SK-N-SH (cell line): ENCODE data around the gene SLC66A1. TPM values are rescaled to one million over a fixed set of nuclear protein-coding genes. Genes with fewer than 3 reads are reported as not detected.

Source experiments
- CTCF ChIA-PET: fragments of 300-600, 350-600 bp; formaldehyde crosslinking; extraction: SDS; loops from one replicate; lab custom pipeline; 2021; lab: Yijun Ruan, JAX
- POLR2A ChIA-PET: fragments of 350-600 bp; sonication (Branson Sonifier 250); formaldehyde crosslinking; extraction: SDS; loops from one replicate; lab custom pipeline; 2020; ENCODE audit warnings: antibody characterized with exemption, inconsistent platforms; lab: Yijun Ruan, JAX
- DNase-seq: peaks from one replicate; pipeline ENCODE4 v3.0.0; 2012
- H2AFZ ChIP-seq: fragments of 200-600 bp; sonication (generic); 2 replicates; pipeline ENCODE4 v1.8.1; 2016; ENCODE audit warnings: antibody characterized with exemption, mild to moderate bottlenecking, low read depth
- H3F3A ChIP-seq: fragments of 200-600 bp; sonication (generic); replicated peaks from 2 replicates; pipeline ENCODE3; 2016; ENCODE audit warnings: antibody characterized with exemption, mild to moderate bottlenecking; ENCODE audit not compliant: insufficient read depth
- H3K27ac ChIP-seq, 2 experiments: fragments of 200-500 bp in 1 of 2; fragments of 200-600 bp in 1 of 2; sonication (Bioruptor generic) in 1 of 2; sonication (generic), shearing (Covaris generic) in 1 of 2; 2 replicates each; pipeline versions ENCODE4 v1.5.1 to v1.6.1; 2014 to 2016; ENCODE audit warnings: low read depth in 2 of 2, inconsistent platforms in 1 of 2, low read length in 1 of 2, mild to moderate bottlenecking in 1 of 2, mixed read lengths in 1 of 2
- H3K27me3 ChIP-seq: fragments of 200-600 bp; sonication (generic), shearing (Covaris generic); 2 replicates; pipeline ENCODE4 v1.6.1; 2016; ENCODE audit warnings: mixed run types; ENCODE audit not compliant: insufficient read depth
- H3K36me3 ChIP-seq, 2 experiments: fragments of 200-500 bp in 1 of 2; fragments of 200-600 bp in 1 of 2; sonication (Bioruptor generic) in 1 of 2; sonication (generic) in 1 of 2; replicated peaks in 1 of 2; 2 replicates each; pipeline versions ENCODE3 to v1.5.1; 2014 to 2016; ENCODE audit warnings: low read length in 1 of 2, mild to moderate bottlenecking in 1 of 2; ENCODE audit not compliant: insufficient read depth in 2 of 2, control insufficient read depth in 1 of 2
- H3K4me1 ChIP-seq, 2 experiments: fragments of 200-500 bp in 1 of 2; fragments of 200-600 bp in 1 of 2; sonication (Bioruptor generic) in 1 of 2; sonication (generic), shearing (Covaris generic) in 1 of 2; 2 replicates each; pipeline versions ENCODE4 v1.5.1 to v1.6.1; 2014 to 2016; ENCODE audit warnings: low read depth in 1 of 2, low read length in 1 of 2, mixed run types in 1 of 2; ENCODE audit not compliant: insufficient read depth in 2 of 2, control insufficient read depth in 1 of 2
- H3K4me2 ChIP-seq: fragments of 200-600 bp; sonication (generic), shearing (Covaris generic); 2 replicates; pipeline ENCODE4 v1.6.1; 2017; ENCODE audit warnings: mixed run types
- H3K4me3 ChIP-seq, 2 experiments: fragments of 200-500 bp in 1 of 2; fragments of 200-600 bp in 1 of 2; sonication (Bioruptor generic) in 1 of 2; sonication (generic), shearing (Covaris generic) in 1 of 2; 2 replicates each; pipeline versions ENCODE4 v1.5.1 to v1.8.1; 2014 to 2016; ENCODE audit warnings: low read depth in 2 of 2, inconsistent platforms in 1 of 2, low read length in 1 of 2, mild to moderate bottlenecking in 1 of 2, mixed read lengths in 1 of 2, moderate library complexity in 1 of 2
- H3K79me2 ChIP-seq: fragments of 200-600 bp; sonication (generic); 2 replicates; pipeline ENCODE4 v1.8.1; 2017; ENCODE audit warnings: mild to moderate bottlenecking; ENCODE audit not compliant: insufficient read depth
- H3K9ac ChIP-seq: fragments of 200-600 bp; sonication (generic); 2 replicates; pipeline ENCODE4 v1.6.1; 2017; ENCODE audit warnings: mixed run types
- H3K9me2 ChIP-seq: fragments of 200-600 bp; sonication (generic); 2 replicates; pipeline ENCODE4 v1.6.1; 2017; ENCODE audit warnings: mixed run types
- H3K9me3 ChIP-seq: fragments of 200-600 bp; sonication (generic); 2 replicates; pipeline ENCODE4 v1.6.1; 2017; ENCODE audit warnings: mixed run types, mild to moderate bottlenecking, moderate library complexity
- H4K20me1 ChIP-seq: fragments of 200-600 bp; sonication (generic); 2 replicates; pipeline ENCODE4 v1.6.1; 2017; ENCODE audit warnings: mild to moderate bottlenecking, mixed run types; ENCODE audit not compliant: insufficient read depth
- CHD2 ChIP-seq: fragments of 150-350 bp; IDR thresholded peaks from 2 replicates; pipeline ENCODE4 v1.6.1; 2018; ENCODE audit warnings: low read length; ENCODE audit not compliant: partially characterized antibody
- CTCF ChIP-seq: fragments of 200-600 bp; sonication (generic); IDR thresholded peaks from 2 replicates; pipeline ENCODE4 v1.6.1; 2017; ENCODE audit warnings: antibody characterized with exemption, mild to moderate bottlenecking, moderate library complexity
- FOXJ3 ChIP-seq: sonication (generic); formaldehyde crosslinking; IDR thresholded peaks from 2 replicates; pipeline ENCODE4 v1.5.1; 2020; ENCODE audit warnings: mild to moderate bottlenecking, missing genetic modification reagents
- FOXM1 ChIP-seq: IDR thresholded peaks from 2 replicates; pipeline ENCODE4 v1.4.0; 2012; ENCODE audit warnings: low read depth, mild to moderate bottlenecking
- GABPA ChIP-seq: IDR thresholded peaks from 2 replicates; pipeline ENCODE4 v1.4.0; 2012; ENCODE audit warnings: low read depth, mild to moderate bottlenecking
- GATA2 ChIP-seq: sonication (generic); formaldehyde crosslinking; IDR thresholded peaks from 2 replicates; pipeline ENCODE4 v1.5.0; 2020; ENCODE audit warnings: mild to moderate bottlenecking, missing genetic modification reagents
- JUND ChIP-seq: IDR thresholded peaks from 2 replicates; pipeline ENCODE4 v1.4.0; 2012
- NFIC ChIP-seq: IDR thresholded peaks from 2 replicates; pipeline ENCODE4 v1.4.0; 2012; ENCODE audit warnings: borderline replicate concordance
- PBX3 ChIP-seq: IDR thresholded peaks from 2 replicates; pipeline ENCODE4; 2012
- RAD21 ChIP-seq: IDR thresholded peaks from 2 replicates; pipeline ENCODE4 v1.6.1; 2012; ENCODE audit warnings: mild to moderate bottlenecking, low read length
- REST ChIP-seq: IDR thresholded peaks from 2 replicates; pipeline ENCODE4 v1.6.1; 2012; ENCODE audit warnings: mild to moderate bottlenecking, low read depth, low read length, moderate library complexity
- RFX5 ChIP-seq: IDR thresholded peaks from 2 replicates; pipeline ENCODE4 v1.6.1; 2012; ENCODE audit warnings: mild to moderate bottlenecking, improper control_type of control experiment, low read length
- RXRA ChIP-seq: IDR thresholded peaks from 2 replicates; pipeline ENCODE4 v1.4.0; 2012; ENCODE audit warnings: low read depth, mild to moderate bottlenecking, borderline replicate concordance
- SIN3A ChIP-seq: IDR thresholded peaks from 2 replicates; pipeline ENCODE4 v1.6.1; 2012; ENCODE audit warnings: low read depth, mild to moderate bottlenecking, low read length, moderate library complexity, borderline replicate concordance
- USF1 ChIP-seq: IDR thresholded peaks from 2 replicates; pipeline ENCODE4 v1.4.0; 2012; ENCODE audit warnings: low read depth, borderline replicate concordance
- USF2 ChIP-seq: fragments of 150-350 bp; IDR thresholded peaks from 2 replicates; pipeline ENCODE4 v1.6.1; 2017; ENCODE audit warnings: antibody characterized with exemption, low read length, low read depth, borderline replicate concordance
- WGBS: methylation state at CpG from one replicate; pipeline ENCODE4 v1.1.6; 2017; ENCODE audit warnings: low lambda C conversion rate; 5-methylcytosine and 5-hydroxymethylcytosine counted together
- polyA plus RNA-seq, 3 experiments: library from polyadenylated mRNA; depleted of rRNA; stranded (reverse); fragments of >200 nt; gene quantifications; 2 replicates each; pipeline ENCODE4 v1.2.3, GENCODE V29; 2012

Gene SLC66A1
- polyA plus RNA-seq, 1 of the 3 experiments (the other 2 are of a cell fraction) = 16.9 TPM

GRCh38 chr1:19363536-19364152 lies 51.5 kb downstream of the SLC66A1 start:
- no peak for DNase-seq
- H3K79me2 ChIP-seq = peaks cover 64% of the 10 kb centered on the region; the same call in 1 of the 2 replicates

More at GRCh38 chr1:19363536-19364152, 51.5 kb downstream of the SLC66A1 start:
- no peaks in the 10 kb centered on the region for H3K9me3 ChIP-seq
- H3K4me1 ChIP-seq = peaks cover 0 to 42% of the 10 kb centered on the region in 2 experiments; a peak in 1 of 4 replicates
- POLR2A ChIA-PET = no interaction called here
- H3K4me2 ChIP-seq = no peak overlapping the region
- H3F3A ChIP-seq = no peaks in the 10 kb centered on the region
- H3K27me3 ChIP-seq = no peaks in the 10 kb centered on the region
- 97% methylated on average over 7 of the region's 8 CpGs for WGBS
- peak overlapping the region in 1 of 2 experiments; percentile 36; a peak in 1 of 4 replicates for H3K27ac ChIP-seq
- CTCF ChIA-PET = interaction anchor here (1.1 to 3.7 kb wide), 4 partner anchors 10 to 24 kb away, joined by 3 to 16 read pairs (median 8); no protein-coding TSS in a partner anchor
- H4K20me1 ChIP-seq = peaks cover 86% of the 10 kb centered on the region
- no peak overlapping the region for H2AFZ ChIP-seq
- no peak overlapping the region for H3K4me3 ChIP-seq
- TF ChIP-seq SIN3A (no peak), FOXJ3 (no peak), USF1 (no peak), CTCF (no peak), NFIC (no peak), RAD21 (no peak), RFX5 (no peak), USF2 (no peak), GABPA (no peak), REST (no peak), CHD2 (no peak), RXRA (no peak), GATA2 (CRISPR knock-in tag) (no peak), PBX3 (no peak), FOXM1 (no peak), JUND (no peak)
- TF ChIP-seq, all 33 proteins: peak for 0
- no peak overlapping the region for H3K9ac ChIP-seq
- H3K9me2 ChIP-seq = no peaks in the 10 kb centered on the region
- H3K36me3 ChIP-seq = peaks cover 7 to 9% of the 10 kb centered on the region in 2 experiments
